Measurements from ENCODE around the gene MRPL19.

Gene MRPL19

GRCh38 chr2:75609937-75610508 is 36.6 kb upstream of the MRPL19 start:
- TF ChIP-seq CTCF (IDR thresholded peaks at IDR 0.05) = no peak

- TF ChIP-seq CTCF (IDR thresholded peaks at IDR 0.05) = no peak
Observed at GRCh38 chr2:75610671-75611070, 35.9 kb upstream of the MRPL19 start.

GRCh38 chr2:75612108-75612861 is 34.3 kb upstream of the MRPL19 start:
- TF ChIP-seq CTCF (IDR thresholded peaks at IDR 0.05) = no peak

- no peak for TF ChIP-seq CTCF (IDR thresholded peaks at IDR 0.05)
Observed at GRCh38 chr2:75612862-75613243, 33.7 kb upstream of the MRPL19 start.

- no peak for TF ChIP-seq CTCF (IDR thresholded peaks at IDR 0.05)
Observed at GRCh38 chr2:75614162-75614651, 32.4 kb upstream of the MRPL19 start.

- TF ChIP-seq CTCF (IDR thresholded peaks at IDR 0.05) = no peak
Observed at GRCh38 chr2:75616406-75616805, 30.2 kb upstream of the MRPL19 start.

- TF ChIP-seq CTCF (IDR thresholded peaks at IDR 0.05) = no peak
Observed at GRCh38 chr2:75616933-75617332, 29.6 kb upstream of the MRPL19 start.

Data from LNCAP (cell line).